ENCODE results near the gene RBPMS2. TPM values are rescaled to one million over a fixed set of nuclear protein-coding genes. Genes with fewer than 3 reads are reported as not detected.
"Not testable (repeated sequence)": the region's sequence is repeated elsewhere in the genome, so short reads cannot be mapped to it uniquely, and the experiment has no call there.

Gene RBPMS2
- polyA plus RNA-seq (ENCODE audit: insufficient read length in 3 of 3), result 10 to 100 TPM in 2 of 3 donors, 1 to 10 TPM in 1; 9.5 to 10.5 (median 10.4) TPM

- no peak for DNase-seq (ENCODE audit: low read depth in 3 of 3, low spot score in 2 of 3)
These were observed at the start of gene RBPMS2 for GRCh38 chr15:64775551-64776401. RBPMS2 (minus strand) TSS chr15:64775589; CDS start chr15:64775319, 270 bp downstream.

GRCh38 chr15:64824929-64825430 is 49.6 kb upstream of the RBPMS2 start:
- DNase-seq (ENCODE audit: low read depth in 3 of 3, low spot score in 2 of 3), result no peak

- DNase-seq (ENCODE audit: low read depth in 3 of 3, low spot score in 2 of 3), result no peak
These were observed 41.1 kb upstream of the RBPMS2 start for GRCh38 chr15:64816452-64816851.

GRCh38 chr15:64814965-64815364 is 39.6 kb upstream of the RBPMS2 start:
- not testable (repeated sequence) for DNase-seq (ENCODE audit: low read depth in 3 of 3, low spot score in 2 of 3)

- not testable (repeated sequence) for DNase-seq (ENCODE audit: low read depth in 3 of 3, low spot score in 2 of 3)
These were observed 38.9 kb upstream of the RBPMS2 start for GRCh38 chr15:64814283-64814682.

GRCh38 chr15:64813075-64813474 is 37.7 kb upstream of the RBPMS2 start:
- no peak for DNase-seq (ENCODE audit: low read depth in 3 of 3, low spot score in 2 of 3)

GRCh38 chr15:64810497-64811326 is 35.3 kb upstream of the RBPMS2 start:
- no peak for DNase-seq (ENCODE audit: low read depth in 3 of 3, low spot score in 2 of 3)

- no peak for DNase-seq (ENCODE audit: low read depth in 3 of 3, low spot score in 2 of 3)
These were observed 34.5 kb upstream of the RBPMS2 start for GRCh38 chr15:64809649-64810496.

- DNase-seq (ENCODE audit: low read depth in 3 of 3, low spot score in 2 of 3), result no peak
These were observed 33.5 kb upstream of the RBPMS2 start for GRCh38 chr15:64808785-64809453.

GRCh38 chr15:64807751-64808222 is 32.4 kb upstream of the RBPMS2 start:
- no peak for DNase-seq (ENCODE audit: low read depth in 3 of 3, low spot score in 2 of 3)

- no peak for DNase-seq (ENCODE audit: low read depth in 3 of 3, low spot score in 2 of 3)
These were observed 31.8 kb upstream of the RBPMS2 start for GRCh38 chr15:64807051-64807749.

GRCh38 chr15:64806509-64806908 is 31.1 kb upstream of the RBPMS2 start:
- no peak for DNase-seq (ENCODE audit: low read depth in 3 of 3, low spot score in 2 of 3)

- no peak for DNase-seq (ENCODE audit: low read depth in 3 of 3, low spot score in 2 of 3)
These were observed 29.2 kb upstream of the RBPMS2 start for GRCh38 chr15:64804619-64805018.

- DNase-seq (ENCODE audit: low read depth in 3 of 3, low spot score in 2 of 3), result no peak
These were observed 28.1 kb upstream of the RBPMS2 start for GRCh38 chr15:64803526-64803925.

- DNase-seq (ENCODE audit: low read depth in 3 of 3, low spot score in 2 of 3), result no peak
These were observed 25.1 kb upstream of the RBPMS2 start for GRCh38 chr15:64800476-64800875.

GRCh38 chr15:64798905-64799304 is 23.5 kb upstream of the RBPMS2 start:
- not testable (repeated sequence) for DNase-seq (ENCODE audit: low read depth in 3 of 3, low spot score in 2 of 3)

- not testable (repeated sequence) for DNase-seq (ENCODE audit: low read depth in 3 of 3, low spot score in 2 of 3)
These were observed 20.5 kb upstream of the RBPMS2 start for GRCh38 chr15:64795921-64796320.

- not testable (repeated sequence) for DNase-seq (ENCODE audit: low read depth in 3 of 3, low spot score in 2 of 3)
These were observed 19.9 kb upstream of the RBPMS2 start for GRCh38 chr15:64795299-64795698.

GRCh38 chr15:64792282-64792681 is 16.9 kb upstream of the RBPMS2 start:
- no peak for DNase-seq (ENCODE audit: low read depth in 3 of 3, low spot score in 2 of 3)

Data from right renal cortex interstitium (tissue), 3 donors.